CD14-positive monocyte (primary cell): ENCODE data around the gene DPYD. TPM values are rescaled to one million over a fixed set of nuclear protein-coding genes. Genes with fewer than 3 reads are reported as not detected.
A peak's percentile ranks its signal among the peaks of the same experiment; 100 is the strongest.

Source experiments
- DNase-seq, 3 donors: peaks; one replicate each; pipeline ENCODE4 v3.0.0-alpha.2; 2011 to 2022
- H2AFZ ChIP-seq: 2 replicates; pipeline ENCODE4 v1.6.0; 2012; ENCODE audit warnings: mild to moderate bottlenecking, low read depth, low read length, inconsistent platforms; ENCODE audit not compliant: insufficient read depth, poor library complexity, severe bottlenecking
- H3K27ac ChIP-seq, 2 donors: 1 replicate in 1 of 2; 2 replicates in 1 of 2; pipeline ENCODE4 v1.5.1; 2012 to 2013; ENCODE audit warnings: low read length in 2 of 2, control low read depth in 1 of 2, inconsistent platforms in 1 of 2, low read depth in 1 of 2, mild to moderate bottlenecking in 1 of 2
- H3K27me3 ChIP-seq, 2 donors: one replicate each; pipeline versions ENCODE4 v1.6.0 to v1.6.1; 2011 to 2013; ENCODE audit warnings: low read length in 2 of 2; ENCODE audit not compliant: control insufficient read depth in 2 of 2, insufficient read depth in 2 of 2
- H3K36me3 ChIP-seq, 2 donors: replicated peaks in 1 of 2; 1 replicate in 1 of 2; 2 replicates in 1 of 2; pipeline versions ENCODE4 v1.5.1 to v1.6.1; 2012 to 2013; ENCODE audit warnings: low read length in 2 of 2, control low read depth in 1 of 2, inconsistent platforms in 1 of 2, mild to moderate bottlenecking in 1 of 2; ENCODE audit not compliant: insufficient read depth in 2 of 2, control insufficient read depth in 1 of 2
- H3K4me1 ChIP-seq, 2 donors: 1 replicate in 1 of 2; 2 replicates in 1 of 2; pipeline versions ENCODE4 v1.5.1 to v1.6.1; 2012 to 2013; ENCODE audit warnings: low read length in 2 of 2, control low read depth in 1 of 2, inconsistent platforms in 1 of 2, mild to moderate bottlenecking in 1 of 2, moderate library complexity in 1 of 2; ENCODE audit not compliant: insufficient read depth in 2 of 2, control insufficient read depth in 1 of 2
- H3K4me2 ChIP-seq: replicated peaks from 2 replicates; pipeline ENCODE3; 2012; ENCODE audit warnings: low read length, moderate library complexity, mild to moderate bottlenecking; ENCODE audit not compliant: poor library complexity, severe bottlenecking; ENCODE audit errors: extremely low read depth
- H3K4me3 ChIP-seq, 3 experiments: fragments of 200-600 bp in 1 of 3; sonication (generic) in 1 of 3; replicated peaks in 1 of 3; 1 replicate in 2 of 3; 2 replicates in 1 of 3; pipeline ENCODE4 v1.5.1; 2011 to 2013; ENCODE audit warnings: low read length in 3 of 3, mild to moderate bottlenecking in 3 of 3, control low read depth in 2 of 3, low read depth in 2 of 3, inconsistent platforms in 1 of 3, moderate library complexity in 1 of 3
- H3K79me2 ChIP-seq: 2 replicates; pipeline ENCODE4 v1.6.0; 2012; ENCODE audit warnings: mild to moderate bottlenecking, control low read depth, inconsistent platforms, low read length, moderate library complexity; ENCODE audit not compliant: insufficient read depth
- H3K9ac ChIP-seq: 2 replicates; pipeline ENCODE4 v1.6.0; 2017; ENCODE audit warnings: low read length, mild to moderate bottlenecking; ENCODE audit not compliant: insufficient read depth, poor library complexity, severe bottlenecking
- H3K9me3 ChIP-seq, 2 donors: replicated peaks in 1 of 2; 1 replicate in 1 of 2; 2 replicates in 1 of 2; pipeline versions ENCODE4 v1.5.1 to v1.6.1; 2012 to 2013; ENCODE audit warnings: low read length in 2 of 2, control low read depth in 1 of 2; ENCODE audit not compliant: control insufficient read depth in 1 of 2, insufficient read depth in 1 of 2
- H4K20me1 ChIP-seq: 2 replicates; pipeline ENCODE4 v1.6.0; 2012; ENCODE audit warnings: mild to moderate bottlenecking, low read length, control low read depth, moderate library complexity; ENCODE audit not compliant: insufficient read depth
- H3K27ac Mint-ChIP-seq, 7 donors: one replicate each; pipeline ENCODE4 v1.8.0; 2020; ENCODE audit warnings: mild to moderate bottlenecking in 7 of 7, mixed read lengths in 7 of 7, moderate library complexity in 6 of 7, inconsistent platforms in 2 of 7
- H3K27me3 Mint-ChIP-seq, 3 donors: one replicate each; pipeline ENCODE4 v1.8.0; 2021 to 2022; ENCODE audit warnings: low read depth in 3 of 3, mild to moderate bottlenecking in 3 of 3, mixed read lengths in 3 of 3, moderate library complexity in 3 of 3, inconsistent platforms in 1 of 3
- H3K36me3 Mint-ChIP-seq, 2 donors: one replicate each; pipeline ENCODE4 v1.8.0; 2020; ENCODE audit warnings: mixed read lengths in 2 of 2, inconsistent platforms in 1 of 2, mild to moderate bottlenecking in 1 of 2
- H3K4me1 Mint-ChIP-seq: one replicate; pipeline ENCODE4 v1.8.0; 2020; ENCODE audit warnings: mild to moderate bottlenecking, mixed read lengths
- H3K4me3 Mint-ChIP-seq, 2 donors: one replicate each; pipeline ENCODE4 v1.8.0; 2020; ENCODE audit warnings: mild to moderate bottlenecking in 2 of 2, mixed read lengths in 2 of 2, moderate library complexity in 1 of 2
- H3K9me3 Mint-ChIP-seq, 7 donors: one replicate each; pipeline ENCODE4 v1.8.0; 2020 to 2022; ENCODE audit warnings: mixed read lengths in 7 of 7, mild to moderate bottlenecking in 6 of 7, moderate library complexity in 6 of 7, inconsistent platforms in 2 of 7
- CTCF ChIP-seq: fragments of 200-600 bp; IDR thresholded peaks from one replicate; pipeline ENCODE4 v1.8.0; 2022; ENCODE audit warnings: antibody characterized with exemption, mild to moderate bottlenecking
- WGBS: methylation state at CpG from one replicate; pipeline ENCODE4 v1.1.5; 2013; ENCODE audit warnings: missing lambda C conversion rate; ENCODE audit not compliant: insufficient coverage; 5-methylcytosine and 5-hydroxymethylcytosine counted together
- intact Hi-C, 2 donors: fragments of 100-400 bp; cut with micrococcal nuclease; formaldehyde crosslinking; loops; one replicate each; pipeline versions ENCODE4 v1.15.0 to v1.15.1; 2023
- polyA plus RNA-seq, 3 donors: library from polyadenylated mRNA; depleted of rRNA in 1 of 3; unstranded in 2 of 3; stranded (reverse) in 1 of 3; fragments of 300-500 nt in 2 of 3; fragments of >200 nt in 1 of 3; fragmentation: Illumina TruSeq in 2 of 3; gene quantifications; 1 replicate in 2 of 3; 2 replicates in 1 of 3; pipeline ENCODE4 v1.2.3, GENCODE V29; 2012 to 2021

Gene DPYD
- polyA plus RNA-seq, 3 donors, result 87.6 to 171 (median 144) TPM

- no peak overlapping the region for H3K4me3 ChIP-seq
- Mint-ChIP-seq H3K9me3 (peaks cover under 1 to 13% (median 9%) of the 10 kb centered on the region in 7 donors), H3K4me1 (no peaks in the 10 kb centered on the region), H3K27ac (peak overlapping the region in 1 of 7 donors; percentile 24), H3K36me3 (peaks cover 43 to 68% of the 10 kb centered on the region in 2 donors), H3K4me3 (no peak overlapping the region), H3K27me3 (no peaks in the 10 kb centered on the region)
- DNase-seq, result no peak
- H3K79me2 ChIP-seq, result no peaks in the 10 kb centered on the region
- no peaks in the 10 kb centered on the region for H3K27me3 ChIP-seq
- peaks cover 4 to 66% of the 10 kb centered on the region in 2 donors for H3K36me3 ChIP-seq
- H3K9me3 ChIP-seq, result no peaks in the 10 kb centered on the region
- no peak overlapping the region for H3K4me2 ChIP-seq
- WGBS, result 94% methylated on average over 2 of the region's 4 CpGs
- no peak overlapping the region for H2AFZ ChIP-seq
- H3K4me1 ChIP-seq, result no peaks in the 10 kb centered on the region
- H3K9ac ChIP-seq, result no peak overlapping the region
- intact Hi-C loops, result no loop called here
- H3K27ac ChIP-seq, result no peak overlapping the region
- peaks cover 53% of the 10 kb centered on the region for H4K20me1 ChIP-seq
- TF ChIP-seq CTCF, result no peak
Observed at GRCh38 chr1:97524211-97524610, 396.6 kb downstream of the DPYD start.

- Histone ChIP-seq H3K4me2 (no peak overlapping the region), H3K79me2 (no peaks in the 10 kb centered on the region), H3K9ac (no peak overlapping the region), H4K20me1 (peaks cover 66% of the 10 kb centered on the region), H2AFZ (no peak overlapping the region), H3K27ac (no peak overlapping the region), H3K36me3 (peaks cover 16 to 72% of the 10 kb centered on the region in 2 donors), H3K27me3 (no peaks in the 10 kb centered on the region), H3K4me3 (no peak overlapping the region), H3K4me1 (no peaks in the 10 kb centered on the region), H3K9me3 (no peaks in the 10 kb centered on the region)
- intact Hi-C loops, result no loop called here
- H3K9me3 Mint-ChIP-seq, result peaks cover 0 to 7% (median 3%) of the 10 kb centered on the region in 7 donors
- no CpG with 5 or more reads among the region's 2 CpGs for WGBS
- no peak overlapping the region for H3K4me3 Mint-ChIP-seq
- no peak for DNase-seq
- H3K4me1 Mint-ChIP-seq, result peaks cover 2% of the 10 kb centered on the region
- peaks cover 41 to 44% of the 10 kb centered on the region in 2 donors for H3K36me3 Mint-ChIP-seq
- H3K27me3 Mint-ChIP-seq, result peaks cover 0 to 3% (median 0%) of the 10 kb centered on the region in 3 donors
- H3K27ac Mint-ChIP-seq, result no peak overlapping the region
- TF ChIP-seq CTCF, result no peak
Observed at GRCh38 chr1:97516588-97516987, 404.2 kb downstream of the DPYD start.
